Hematopoietic multipotent progenitor cell treated with erythropoietin and hydrocortisone succinate and interleukin-3 and kit ligand, for 6 days (in vitro differentiated cells): ENCODE measurements around the gene NOX3.
"Not testable (repeated sequence)": the region's sequence is repeated elsewhere in the genome, so short reads cannot be mapped to it uniquely, and the experiment has no call there.

Experiments
- DNase-seq: peaks from one replicate; pipeline ENCODE4 v3.0.0-alpha.2; 2015

NOX3 gene

GRCh38 chr6:155362968-155363632 is 92.5 kb downstream of the NOX3 start:
- DNase-seq, result not testable (repeated sequence)

GRCh38 chr6:155354167-155354566 is 101.5 kb downstream of the NOX3 start:
- DNase-seq, result no peak

- no peak for DNase-seq
Observed at GRCh38 chr6:155352811-155353210, 102.8 kb downstream of the NOX3 start.

DNA sequence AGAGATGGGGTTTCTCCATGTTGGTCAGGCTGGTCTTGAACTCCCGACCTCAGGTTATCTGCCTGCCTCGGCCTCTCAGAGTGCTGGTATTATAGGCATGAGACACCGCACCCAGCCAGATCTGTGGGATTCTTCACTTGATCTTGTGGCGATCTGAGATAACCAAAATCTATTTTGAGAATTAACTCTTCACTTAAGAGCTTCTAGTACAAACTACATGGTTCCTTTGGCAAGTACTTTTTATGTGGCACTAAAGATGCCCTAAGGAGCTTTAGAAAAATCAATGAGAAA is 103.6 kb downstream of the NOX3 start:
- no peak for DNase-seq

DNA sequence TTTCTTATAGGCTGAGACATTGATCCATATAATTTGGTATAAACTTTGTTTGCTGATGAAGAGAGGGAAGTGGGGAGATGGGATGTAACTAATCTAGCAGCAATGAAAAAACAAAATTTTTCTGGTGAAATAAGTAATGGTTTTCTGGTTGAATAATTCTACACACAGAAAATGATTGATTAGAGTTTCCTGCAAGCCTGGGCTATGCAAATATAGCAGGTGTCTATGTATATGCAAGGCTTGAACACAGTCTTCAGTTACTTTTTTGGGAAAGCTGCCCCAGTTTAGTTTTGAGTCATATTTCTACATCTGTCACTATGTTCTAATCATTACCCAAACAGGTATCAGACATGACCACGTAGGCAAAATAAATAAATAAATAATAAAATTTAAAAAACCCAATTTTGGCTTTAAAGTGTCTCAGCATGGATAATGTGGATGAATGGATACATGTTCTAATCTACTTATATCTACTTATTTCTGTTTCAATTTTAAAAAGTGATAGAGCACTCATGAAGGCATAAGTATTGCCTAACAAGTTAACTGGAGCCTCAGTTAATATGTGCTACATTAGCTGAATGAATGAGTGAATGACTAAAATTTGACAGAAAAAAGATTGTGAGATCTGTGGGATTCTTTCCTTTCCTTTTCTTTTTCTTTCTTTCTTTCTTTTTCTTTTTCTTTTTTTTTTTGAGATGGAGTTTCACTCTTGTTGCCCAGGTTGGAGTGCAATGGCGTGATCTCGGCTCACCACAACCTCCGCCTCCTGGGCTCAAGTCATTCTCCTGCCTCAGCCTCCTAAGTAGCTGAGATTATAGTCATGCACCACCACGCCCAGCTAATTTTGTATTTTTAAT is 104.1 kb downstream of the NOX3 start:
- DNase-seq, result no peak

GRCh38 chr6:155349956-155350355 is 105.7 kb downstream of the NOX3 start:
- DNase-seq, result no peak

- DNase-seq, result no peak
Observed at GRCh38 chr6:155349129-155349528, 106.5 kb downstream of the NOX3 start.

DNA sequence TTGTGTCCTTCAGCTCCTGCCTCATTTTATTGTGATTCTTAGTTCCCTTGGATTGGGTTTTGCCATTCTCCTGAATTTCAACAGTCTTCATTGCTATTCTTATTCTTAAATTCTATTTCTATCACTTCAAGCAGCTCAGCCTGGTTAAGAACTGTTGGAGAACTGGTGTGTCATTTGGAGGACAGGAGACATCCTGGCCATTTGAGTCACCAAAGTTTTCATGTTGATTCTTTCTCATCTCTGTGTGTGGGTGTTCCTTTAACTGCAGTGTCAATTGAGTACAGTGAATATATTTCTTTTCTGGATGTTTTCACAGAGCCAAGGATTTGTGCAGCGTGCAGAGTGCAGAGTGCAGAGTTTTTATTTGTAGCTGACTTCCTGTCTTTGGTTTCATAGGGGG is 107.8 kb downstream of the NOX3 start:
- no peak for DNase-seq

DNA sequence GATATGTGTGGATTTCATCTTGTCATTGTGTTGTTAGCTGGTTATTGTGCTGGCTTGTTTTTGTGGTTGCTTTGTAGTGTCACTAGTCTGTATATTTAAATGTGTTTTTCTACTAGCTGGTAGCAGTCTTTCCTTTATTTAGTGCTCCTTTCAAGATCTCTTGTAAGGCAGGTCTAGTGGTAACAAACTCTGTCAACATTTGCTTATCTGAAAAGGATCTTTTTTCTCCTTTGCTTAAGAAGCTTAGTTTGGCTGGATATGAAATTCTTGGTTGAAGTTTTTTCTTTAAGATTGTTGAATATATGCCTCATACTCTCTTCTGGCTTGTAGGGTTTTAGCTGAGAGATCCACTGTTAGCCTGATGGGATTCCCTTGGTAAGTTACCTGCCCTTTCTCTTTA is 108.7 kb downstream of the NOX3 start:
- no peak for DNase-seq
